SU-DHL-6 (cell line): Measurements from ENCODE around the gene PRDM5.

Source experiments
- H2AFZ ChIP-seq: fragments of 200-600 bp; sonication (generic); 2 replicates; pipeline ENCODE4 v1.6.1; 2014; ENCODE audit warnings: low read depth, mild to moderate bottlenecking, moderate library complexity, mixed read lengths, antibody characterized with exemption, low read length; ENCODE audit not compliant: severe bottlenecking
- H3F3A ChIP-seq: fragments of 200-600 bp; shearing (Covaris generic); 2 replicates; pipeline ENCODE4 v1.6.0; 2016; ENCODE audit warnings: antibody characterized with exemption, mild to moderate bottlenecking; ENCODE audit not compliant: insufficient read depth
- H3K27ac ChIP-seq: fragments of 200-600 bp; sonication (generic); 2 replicates; pipeline ENCODE4 v1.5.1; 2016; ENCODE audit warnings: low read depth, mild to moderate bottlenecking, low read length, moderate library complexity, mixed read lengths
- H3K27me3 ChIP-seq: fragments of 200-600 bp; sonication (generic), shearing (Covaris generic); 2 replicates; pipeline ENCODE4 v1.6.0; 2014; ENCODE audit warnings: mild to moderate bottlenecking, low read length
- H3K36me3 ChIP-seq: fragments of 200-600 bp; sonication (generic); 2 replicates; pipeline ENCODE4 v1.6.1; 2014; ENCODE audit warnings: mild to moderate bottlenecking, low read length, mixed read lengths
- H3K4me2 ChIP-seq: fragments of 300-600, 200-600 bp; shearing (Covaris generic), sonication (generic); 2 replicates; pipeline ENCODE4 v1.6.0; 2014; ENCODE audit warnings: low read length, low read depth, mild to moderate bottlenecking; ENCODE audit not compliant: poor library complexity, severe bottlenecking
- H3K4me3 ChIP-seq: fragments of 200-600 bp; sonication (generic); 2 replicates; pipeline ENCODE4 v1.5.1; 2014; ENCODE audit warnings: antibody characterized with exemption, low read length, mild to moderate bottlenecking, mixed read lengths; ENCODE audit not compliant: insufficient read depth, poor library complexity, severe bottlenecking
- H3K79me2 ChIP-seq: fragments of 200-600 bp; sonication (generic); 2 replicates; pipeline ENCODE4 v1.6.1; 2014; ENCODE audit warnings: mild to moderate bottlenecking, low read length, moderate library complexity; ENCODE audit not compliant: insufficient read depth
- H3K9ac ChIP-seq: fragments of 200-600 bp; sonication (generic); 2 replicates; pipeline ENCODE4 v1.7.0; 2014; ENCODE audit warnings: mild to moderate bottlenecking, low read length
- H3K9me2 ChIP-seq: fragments of 200-600 bp; sonication (generic); replicated peaks from 2 replicates; pipeline ENCODE4 v1.6.1; 2014; ENCODE audit warnings: low read length; ENCODE audit not compliant: insufficient read depth
- H3K9me3 ChIP-seq: fragments of 200-600 bp; sonication (generic); 2 replicates; pipeline ENCODE4 v1.6.1; 2014; ENCODE audit warnings: low read length, mixed read lengths; ENCODE audit not compliant: insufficient read depth
- H4K20me1 ChIP-seq: fragments of 200-600 bp; sonication (generic); 2 replicates; pipeline ENCODE4 v1.6.1; 2014; ENCODE audit warnings: low read depth, mild to moderate bottlenecking, antibody characterized with exemption, low read length, moderate library complexity, mixed read lengths
- EZH2phosphoT487 ChIP-seq: fragments of 200-600 bp; sonication (generic), shearing (Covaris generic); conservative IDR thresholded peaks from 2 replicates; pipeline ENCODE4 v1.6.1; 2018; ENCODE audit warnings: mild to moderate bottlenecking, antibody characterized with exemption, low read length, moderate library complexity, mixed read lengths
- TF ChIP-seq, protein P1 (sequence below): fragments of 200-600 bp; sonication (generic); IDR thresholded peaks from one replicate; pipeline ENCODE4 v1.5.1; 2017; ENCODE audit warnings: antibody characterized with exemption, mild to moderate bottlenecking, low read length, moderate library complexity; ENCODE audit not compliant: insufficient read depth, poor library complexity, severe bottlenecking

PRDM5 gene

DNA sequence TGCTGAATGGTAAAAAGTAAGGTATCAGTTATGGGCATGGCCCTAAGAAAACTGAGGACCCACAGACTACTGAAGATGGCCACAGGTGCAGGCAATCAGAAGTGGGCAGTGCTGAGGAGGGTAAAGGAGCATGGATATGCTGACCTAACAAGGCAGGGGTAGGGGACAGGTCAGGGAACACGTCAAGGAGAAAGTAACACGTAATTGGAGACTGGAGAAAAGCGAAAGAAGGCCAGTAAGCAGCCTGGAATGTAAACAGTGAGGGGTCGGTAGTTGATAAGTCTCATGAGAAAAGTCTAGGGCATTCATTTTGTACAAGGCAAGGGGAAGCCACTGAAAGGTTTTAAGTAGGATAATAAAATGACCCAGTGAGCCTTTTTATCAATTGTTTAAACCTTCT, 153.3 kb downstream of the PRDM5 start:
- H2AFZ ChIP-seq, result no peak overlapping the region
- no peak overlapping the region for H3K4me2 ChIP-seq
- H3F3A ChIP-seq, result no peaks in the 10 kb centered on the region
- H3K36me3 ChIP-seq, result no peaks in the 10 kb centered on the region
- no peak for TF ChIP-seq EZH2phosphoT487
- TF ChIP-seq, protein P1, sequence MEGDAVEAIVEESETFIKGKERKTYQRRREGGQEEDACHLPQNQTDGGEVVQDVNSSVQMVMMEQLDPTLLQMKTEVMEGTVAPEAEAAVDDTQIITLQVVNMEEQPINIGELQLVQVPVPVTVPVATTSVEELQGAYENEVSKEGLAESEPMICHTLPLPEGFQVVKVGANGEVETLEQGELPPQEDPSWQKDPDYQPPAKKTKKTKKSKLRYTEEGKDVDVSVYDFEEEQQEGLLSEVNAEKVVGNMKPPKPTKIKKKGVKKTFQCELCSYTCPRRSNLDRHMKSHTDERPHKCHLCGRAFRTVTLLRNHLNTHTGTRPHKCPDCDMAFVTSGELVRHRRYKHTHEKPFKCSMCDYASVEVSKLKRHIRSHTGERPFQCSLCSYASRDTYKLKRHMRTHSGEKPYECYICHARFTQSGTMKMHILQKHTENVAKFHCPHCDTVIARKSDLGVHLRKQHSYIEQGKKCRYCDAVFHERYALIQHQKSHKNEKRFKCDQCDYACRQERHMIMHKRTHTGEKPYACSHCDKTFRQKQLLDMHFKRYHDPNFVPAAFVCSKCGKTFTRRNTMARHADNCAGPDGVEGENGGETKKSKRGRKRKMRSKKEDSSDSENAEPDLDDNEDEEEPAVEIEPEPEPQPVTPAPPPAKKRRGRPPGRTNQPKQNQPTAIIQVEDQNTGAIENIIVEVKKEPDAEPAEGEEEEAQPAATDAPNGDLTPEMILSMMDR, result no peak
- H3K79me2 ChIP-seq, result no peaks in the 10 kb centered on the region
- no peak overlapping the region for H3K9ac ChIP-seq
- H3K27ac ChIP-seq, result no peak overlapping the region
- no peaks in the 10 kb centered on the region for H3K27me3 ChIP-seq
- H3K9me2 ChIP-seq, result no peaks in the 10 kb centered on the region
- H4K20me1 ChIP-seq, result no peaks in the 10 kb centered on the region
- H3K9me3 ChIP-seq, result no peaks in the 10 kb centered on the region
- H3K4me3 ChIP-seq, result no peak overlapping the region

DNA sequence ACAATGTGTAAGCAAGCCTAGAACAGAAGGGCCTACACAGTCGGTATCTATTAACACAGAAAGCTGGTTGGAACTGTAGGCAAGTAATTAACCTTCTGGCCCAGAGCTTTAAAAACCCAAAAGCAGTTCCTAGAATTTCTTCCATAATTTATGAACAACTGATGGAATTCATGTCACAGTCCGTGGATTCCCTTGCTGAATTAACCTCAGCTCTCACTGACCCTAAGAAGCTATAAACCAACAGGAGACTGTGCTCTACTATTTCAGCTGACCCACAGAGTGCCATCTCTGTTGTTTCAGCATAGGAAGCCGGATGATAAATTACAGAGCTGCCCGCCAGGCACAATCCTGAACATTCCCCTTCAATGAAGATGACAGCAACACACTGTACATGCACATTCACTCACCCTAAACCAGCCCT, 157.3 kb downstream of the PRDM5 start:
- H3K9me3 ChIP-seq, result no peaks in the 10 kb centered on the region
- no peak overlapping the region for H3K27ac ChIP-seq
- no peaks in the 10 kb centered on the region for H3K9me2 ChIP-seq
- no peak overlapping the region for H3K9ac ChIP-seq
- no peaks in the 10 kb centered on the region for H3K27me3 ChIP-seq
- no peaks in the 10 kb centered on the region for H3K36me3 ChIP-seq
- no peaks in the 10 kb centered on the region for H3K79me2 ChIP-seq
- peak overlapping the region; percentile 46 for H3K4me2 ChIP-seq
- no peaks in the 10 kb centered on the region for H4K20me1 ChIP-seq
- H3K4me3 ChIP-seq, result no peak overlapping the region
- H2AFZ ChIP-seq, result no peak overlapping the region
- H3F3A ChIP-seq, result no peaks in the 10 kb centered on the region
- TF ChIP-seq, protein P1, result no peak
- no peak for TF ChIP-seq EZH2phosphoT487

DNA sequence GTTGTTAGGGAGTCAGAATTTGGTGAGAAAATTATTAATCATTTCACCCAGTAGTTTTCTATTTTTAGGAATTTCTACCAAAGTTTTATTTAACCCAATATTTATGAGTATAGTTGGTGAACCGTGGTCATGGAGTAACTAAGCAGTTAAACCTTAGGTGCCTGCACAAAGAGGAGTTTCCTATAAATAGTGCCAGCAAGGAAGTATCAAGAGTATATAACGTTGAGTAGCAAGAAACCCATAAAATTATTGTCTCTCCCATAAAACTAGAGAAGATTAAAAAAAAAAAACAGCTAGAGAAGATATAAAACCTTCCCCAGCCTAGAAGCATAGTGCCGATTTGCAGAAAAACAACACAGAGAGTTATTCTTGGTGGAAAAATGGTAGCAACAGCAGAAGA, 158.9 kb downstream of the PRDM5 start:
- Histone ChIP-seq H3K9me3 (no peaks in the 10 kb centered on the region), H3K36me3 (no peaks in the 10 kb centered on the region), H2AFZ (no peak overlapping the region), H3F3A (no peaks in the 10 kb centered on the region), H3K4me2 (no peak overlapping the region), H3K9ac (no peak overlapping the region), H3K4me3 (no peak overlapping the region), H3K27ac (no peak overlapping the region), H3K27me3 (no peaks in the 10 kb centered on the region), H4K20me1 (no peaks in the 10 kb centered on the region), H3K79me2 (no peaks in the 10 kb centered on the region), H3K9me2 (no peaks in the 10 kb centered on the region)
- TF ChIP-seq EZH2phosphoT487, result no peak
- TF ChIP-seq, protein P1, result no peak
